ENCODE measurements around the gene ZNF667.

The ZNF667 gene

DNA sequence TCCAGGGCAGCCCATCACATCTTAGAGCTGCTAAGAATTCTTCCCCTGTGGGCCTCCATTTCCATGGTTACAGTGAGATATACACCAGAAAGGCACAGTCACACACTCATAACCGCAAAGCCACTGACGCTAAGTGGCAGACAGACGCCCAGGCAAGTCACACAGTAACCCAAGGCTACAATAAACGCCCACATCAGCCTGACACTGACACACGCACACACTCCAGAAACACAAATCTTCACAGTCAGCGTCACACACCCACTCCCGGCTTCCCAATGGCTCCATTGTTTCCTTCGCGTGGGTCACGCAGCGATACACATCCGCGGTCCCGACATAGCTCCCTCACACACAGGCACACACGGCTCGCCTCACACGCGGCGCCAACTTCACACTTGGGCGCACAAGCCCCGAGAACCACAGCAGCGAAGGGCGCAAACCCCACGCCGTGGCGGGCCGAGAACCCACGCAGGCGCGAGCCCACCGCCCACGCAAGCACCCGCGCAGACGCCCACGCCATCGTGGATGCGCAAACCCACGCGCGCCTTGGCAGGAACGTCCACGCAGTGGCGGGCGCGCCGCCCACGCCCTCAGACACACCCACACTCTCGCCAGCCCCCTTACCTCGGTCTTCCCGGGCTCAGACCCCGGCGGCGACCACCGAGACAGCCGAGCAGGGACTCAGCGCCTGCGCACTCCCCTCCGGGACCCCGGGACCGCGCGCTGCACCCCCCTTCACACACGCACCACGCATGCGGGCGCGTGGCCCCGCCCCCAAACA is at the start of gene ZNF667:
Gene ZNF667 (minus strand): TSS at position 695 of the 778 bp plus-strand sequence. CDS start 14,975 bp downstream, outside the sequence.
- DNase-seq (ENCODE audit: low read depth): peak; percentile 53

GRCh38 chr19:56525214-56525860 is 48.2 kb upstream of the ZNF667 start:
- DNase-seq (ENCODE audit: low read depth): no peak

DNA sequence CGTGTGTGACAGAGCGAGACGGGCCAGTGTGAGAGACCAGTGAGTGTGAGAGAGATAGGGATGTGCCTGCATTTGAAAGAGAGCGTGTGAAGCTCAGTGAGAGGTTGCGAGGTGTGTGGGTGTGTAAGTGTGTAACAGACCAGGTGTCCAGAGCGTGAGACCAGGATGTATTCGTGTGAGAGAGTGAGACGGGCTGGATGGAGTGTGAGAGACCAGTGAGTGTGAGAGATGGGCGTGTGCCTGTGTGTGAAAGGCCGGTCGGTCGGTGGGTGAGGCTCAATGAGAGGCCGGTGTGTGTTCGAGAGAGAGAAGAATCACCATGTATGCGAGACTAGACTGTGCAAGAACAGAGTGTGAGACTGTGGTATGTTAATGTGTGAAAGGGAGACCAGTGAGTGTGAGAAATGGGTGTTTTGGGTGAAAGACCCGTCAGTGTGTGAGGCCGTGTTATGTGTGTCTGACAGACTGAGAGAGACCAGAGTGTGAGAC is 31.2 kb upstream of the ZNF667 start:
- no peak for DNase-seq (ENCODE audit: low read depth)

DNA sequence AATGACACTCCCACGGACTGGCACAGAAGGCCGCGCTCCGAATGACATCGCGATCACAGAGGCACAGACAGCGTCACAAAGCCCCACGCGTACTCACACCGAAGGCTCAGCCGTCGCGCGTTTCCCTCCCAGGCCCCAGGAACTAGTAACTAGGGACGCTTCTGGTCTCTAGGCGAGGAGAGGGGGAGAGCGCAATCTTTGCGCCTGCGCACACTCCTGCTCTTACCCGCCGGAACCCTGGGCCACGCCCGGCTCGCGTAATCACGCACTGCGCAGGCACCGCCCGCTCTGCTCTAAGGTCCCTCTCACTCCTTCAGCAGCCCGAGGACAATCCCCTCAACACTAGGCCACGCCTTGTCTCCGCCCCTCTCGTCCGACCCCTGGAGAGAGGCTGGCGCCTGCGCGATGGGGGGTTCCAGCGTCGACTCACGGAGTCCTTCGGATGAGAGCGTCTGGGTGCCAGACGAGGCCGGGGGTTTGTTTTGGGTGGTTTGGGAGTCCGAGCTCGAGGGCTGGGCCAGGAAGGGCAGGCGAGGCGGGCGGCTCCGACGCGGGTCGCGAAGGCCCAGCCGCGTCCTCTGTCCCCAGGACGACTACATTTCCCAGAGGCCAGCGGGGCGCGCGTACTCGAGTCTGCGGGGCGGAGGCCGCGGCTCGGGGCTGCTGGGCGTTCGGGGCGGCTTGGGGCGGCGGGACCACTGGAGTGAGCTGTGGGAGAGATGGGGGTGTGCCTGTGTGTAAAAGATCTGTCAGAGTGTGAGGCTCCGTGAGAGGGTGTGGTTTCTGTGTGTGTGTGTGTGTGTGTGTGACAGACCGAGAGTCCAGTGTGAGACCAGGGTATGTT is 30.5 kb upstream of the ZNF667 start, which contains the start of gene ZNF471:
Gene ZNF471 (plus strand): TSS at position 410 of the 844 bp plus-strand sequence. CDS start 3,717 bp downstream, outside the sequence.
- DNase-seq (ENCODE audit: low read depth): peak; percentile 97

DNA sequence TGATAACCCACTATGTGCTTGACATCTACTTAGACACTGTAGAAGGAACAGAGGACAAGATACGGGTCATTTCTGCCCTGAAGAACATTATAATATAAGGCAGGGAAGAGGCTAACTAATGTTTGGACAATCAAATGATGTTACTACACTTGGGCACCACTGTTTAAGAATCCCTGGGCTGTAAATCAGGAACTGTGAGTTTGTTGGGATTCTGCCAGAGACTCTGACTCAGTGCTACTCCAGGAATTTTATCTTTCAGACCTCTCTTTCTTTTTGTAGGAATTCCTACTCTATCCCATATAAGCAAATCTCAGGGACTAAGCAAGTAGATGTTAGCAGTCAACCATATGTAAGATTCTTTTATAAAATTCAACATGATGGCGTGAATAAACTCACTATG is 27.4 kb upstream of the ZNF667 start:
- DNase-seq (ENCODE audit: low read depth): no peak

DNA sequence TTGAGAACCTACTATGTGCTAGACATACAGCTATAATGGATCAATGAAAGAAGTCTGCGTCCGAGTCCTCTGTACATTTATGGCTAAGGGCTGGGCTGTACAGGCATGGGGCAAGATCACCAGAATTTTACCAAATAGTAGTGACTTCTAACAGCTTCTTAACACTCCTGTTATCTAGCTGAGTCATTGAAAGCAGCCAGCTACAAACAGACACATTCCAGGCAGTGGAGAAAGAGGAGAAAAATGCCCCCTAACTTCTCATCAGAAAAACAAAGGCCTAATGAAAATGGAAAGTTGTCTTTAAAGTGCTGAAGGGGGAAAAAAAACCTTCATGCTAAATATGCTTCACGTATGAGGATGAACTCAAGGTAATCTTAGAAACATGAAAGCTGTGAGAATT is 14.3 kb upstream of the ZNF667 start:
- DNase-seq (ENCODE audit: low read depth): no peak

DNA sequence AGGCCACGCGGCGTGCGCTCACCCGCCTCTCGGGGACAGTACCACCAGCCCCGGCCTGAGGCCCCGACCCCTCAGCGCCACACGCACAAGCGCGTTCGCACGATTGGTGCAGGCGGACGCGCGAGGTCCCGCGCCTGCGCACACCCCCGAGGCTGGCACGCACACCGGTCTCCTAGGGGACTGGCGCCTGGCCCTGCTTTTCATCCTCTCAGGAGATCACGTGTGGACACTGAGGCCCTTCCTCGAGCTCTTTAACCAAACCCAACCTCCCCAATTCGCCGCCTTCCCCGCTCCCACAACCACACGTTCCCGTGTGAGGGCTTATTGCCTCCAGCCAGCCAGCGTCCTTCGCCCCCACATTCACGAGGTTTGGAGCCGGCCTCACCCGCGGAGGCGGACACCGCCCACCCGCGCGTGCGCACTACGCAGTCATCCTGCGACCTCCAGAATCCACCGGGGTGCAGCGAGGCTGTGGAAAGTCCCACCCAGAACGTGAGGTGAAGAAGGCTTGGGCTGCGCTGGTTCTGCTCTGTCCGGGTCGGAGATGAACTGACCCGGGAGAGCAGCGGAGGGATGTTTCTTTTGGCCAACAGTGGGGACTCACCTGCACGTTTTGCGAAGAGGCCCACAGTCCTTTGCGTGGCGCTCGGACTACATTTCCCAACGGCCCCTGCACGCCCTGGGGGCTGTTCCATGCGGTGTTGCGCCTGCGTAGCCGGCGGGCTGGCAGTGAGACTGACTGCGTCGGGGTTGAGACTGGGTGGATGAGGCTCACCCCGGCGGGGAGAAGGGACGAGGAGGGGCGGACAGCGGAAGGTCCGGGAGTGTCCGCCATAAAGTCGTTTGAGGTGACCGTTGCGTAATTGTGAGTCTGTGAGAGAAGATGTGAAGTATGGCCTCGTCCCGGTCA is 539 bp upstream of the ZNF667 start:
- peak; percentile 88 for DNase-seq (ENCODE audit: low read depth)

DNA sequence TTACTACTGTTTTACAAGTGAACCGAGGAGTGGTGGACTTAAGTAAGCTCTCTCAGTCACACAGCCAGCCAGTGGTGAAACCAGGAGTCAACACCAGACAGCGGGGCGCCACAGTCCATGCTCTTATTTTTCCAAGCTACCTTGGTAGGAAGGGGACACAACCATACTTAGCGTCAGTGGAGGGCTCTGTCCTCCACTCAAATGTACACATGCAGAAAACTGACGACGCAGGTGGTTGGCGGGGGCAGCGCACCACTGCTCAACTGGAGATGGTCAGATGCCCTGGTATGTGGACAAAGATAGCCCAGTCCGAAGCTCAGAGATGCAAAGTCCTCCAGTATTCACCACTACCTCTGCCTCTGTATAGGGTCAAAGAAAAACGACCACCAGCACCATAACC is 1.1 kb downstream of the ZNF667 start:
- no peak for DNase-seq (ENCODE audit: low read depth)

DNA sequence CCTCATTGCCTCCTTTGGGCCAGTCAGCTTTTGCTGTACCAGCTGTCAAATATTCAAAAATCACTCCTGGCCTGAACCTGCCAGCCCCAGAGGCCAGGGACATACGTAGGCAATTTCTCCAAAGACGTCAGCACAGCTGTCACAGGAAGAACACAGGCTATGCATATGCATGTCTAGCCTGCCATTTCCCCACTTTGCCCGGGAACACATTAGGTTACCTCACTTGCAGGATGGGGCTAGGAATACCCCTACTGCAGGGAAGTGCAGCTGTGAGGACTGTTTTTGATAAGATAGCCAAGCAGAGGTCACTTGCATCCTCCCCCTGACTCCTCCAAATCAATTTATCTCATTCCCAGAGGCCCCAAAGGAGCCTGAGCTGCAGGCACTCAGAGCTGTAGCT is 2.8 kb downstream of the ZNF667 start:
- no peak for DNase-seq (ENCODE audit: low read depth)

GRCh38 chr19:56441206-56441792 is 35.8 kb downstream of the ZNF667 start:
- DNase-seq (ENCODE audit: low read depth): no peak

DNA sequence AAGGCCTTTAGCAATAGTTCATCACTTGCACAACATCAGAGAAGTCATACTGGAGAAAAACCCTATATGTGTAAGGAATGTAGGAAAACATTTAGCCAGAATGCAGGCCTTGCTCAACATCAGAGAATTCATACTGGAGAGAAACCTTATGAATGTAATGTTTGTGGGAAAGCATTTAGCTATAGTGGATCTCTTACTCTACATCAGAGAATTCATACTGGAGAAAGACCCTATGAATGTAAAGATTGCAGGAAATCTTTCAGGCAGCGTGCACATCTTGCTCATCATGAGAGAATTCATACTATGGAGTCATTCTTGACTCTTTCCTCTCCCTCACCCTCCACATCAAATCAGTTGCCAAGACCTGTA is 53.2 kb downstream of the ZNF667 start:
- DNase-seq (ENCODE audit: low read depth): no peak

DNA sequence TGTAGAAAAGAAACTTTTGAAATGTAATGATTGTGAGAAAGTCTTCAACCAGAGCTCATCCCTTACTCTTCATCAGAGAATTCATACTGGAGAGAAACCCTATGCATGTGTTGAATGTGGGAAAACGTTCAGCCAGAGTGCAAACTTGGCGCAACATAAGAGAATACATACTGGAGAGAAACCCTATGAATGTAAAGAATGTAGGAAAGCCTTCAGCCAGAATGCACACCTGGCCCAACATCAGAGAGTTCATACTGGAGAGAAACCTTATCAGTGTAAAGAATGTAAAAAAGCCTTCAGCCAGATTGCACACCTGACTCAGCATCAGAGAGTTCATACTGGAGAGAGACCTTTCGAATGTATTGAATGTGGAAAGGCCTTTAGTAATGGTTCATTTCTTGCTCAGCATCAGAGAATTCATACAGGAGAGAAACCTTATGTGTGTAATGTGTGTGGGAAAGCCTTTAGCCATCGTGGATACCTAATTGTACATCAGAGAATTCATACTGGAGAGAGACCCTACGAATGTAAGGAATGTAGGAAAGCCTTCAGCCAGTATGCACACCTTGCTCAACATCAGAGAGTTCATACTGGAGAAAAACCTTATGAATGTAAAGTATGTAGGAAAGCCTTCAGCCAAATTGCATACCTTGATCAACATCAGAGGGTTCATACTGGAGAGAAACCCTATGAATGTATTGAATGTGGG is 53.7 kb downstream of the ZNF667 start:
- no peak for DNase-seq (ENCODE audit: low read depth)

DNA sequence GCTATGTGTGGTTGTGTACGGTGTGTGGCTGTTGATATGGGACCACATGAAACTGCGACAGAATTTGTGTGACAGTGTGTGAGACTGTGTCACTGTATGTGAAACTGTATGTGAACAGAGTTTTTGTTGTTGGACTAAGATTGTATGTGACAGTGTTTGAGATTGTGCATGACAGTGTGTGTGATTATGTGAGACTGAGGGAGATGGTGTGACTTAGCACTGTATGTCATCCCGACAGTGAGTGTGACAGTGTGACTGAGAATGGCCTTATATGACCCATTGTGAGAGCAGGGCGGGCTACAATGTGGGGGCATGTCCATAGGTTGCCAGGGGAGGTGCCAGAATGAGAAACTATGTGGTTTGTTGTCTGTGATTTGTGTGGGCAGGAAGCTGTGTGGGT is 72.1 kb downstream of the ZNF667 start:
- no peak for DNase-seq (ENCODE audit: low read depth)

- no peak for DNase-seq (ENCODE audit: low read depth)
These were observed 72.5 kb downstream of the ZNF667 start for GRCh38 chr19:56404705-56405056.

GRCh38 chr19:56403764-56404704 is 73.1 kb downstream of the ZNF667 start, which contains the start of gene ZNF583:
TSS of gene ZNF583 (plus strand) at chr19:56404332. CDS start at chr19:56407115, 2,783 bp downstream.
- DNase-seq (ENCODE audit: low read depth): peak; percentile 97

DNA sequence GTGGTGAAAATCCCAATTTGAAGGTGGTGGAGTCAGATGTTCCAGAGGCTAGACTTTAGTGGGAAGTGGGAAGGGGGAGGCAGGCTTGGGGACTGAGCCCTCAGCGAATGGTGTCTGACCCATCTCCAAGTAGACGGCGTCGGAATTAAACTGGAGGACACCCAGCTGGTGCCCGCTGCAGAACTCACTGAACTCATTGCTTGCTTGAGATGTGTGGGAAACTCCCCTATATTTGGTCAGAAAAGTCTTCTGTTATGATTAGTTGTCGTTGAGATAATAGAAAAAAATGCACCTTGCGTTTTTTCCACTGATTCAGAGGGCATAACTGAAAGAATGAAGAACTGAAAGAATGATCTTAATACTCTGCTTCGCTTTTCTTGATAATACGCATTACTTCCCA is 73.9 kb downstream of the ZNF667 start:
- no peak for DNase-seq (ENCODE audit: low read depth)

GRCh38 chr19:56400485-56400884 is 76.7 kb downstream of the ZNF667 start:
- no peak for DNase-seq (ENCODE audit: low read depth)

DNA sequence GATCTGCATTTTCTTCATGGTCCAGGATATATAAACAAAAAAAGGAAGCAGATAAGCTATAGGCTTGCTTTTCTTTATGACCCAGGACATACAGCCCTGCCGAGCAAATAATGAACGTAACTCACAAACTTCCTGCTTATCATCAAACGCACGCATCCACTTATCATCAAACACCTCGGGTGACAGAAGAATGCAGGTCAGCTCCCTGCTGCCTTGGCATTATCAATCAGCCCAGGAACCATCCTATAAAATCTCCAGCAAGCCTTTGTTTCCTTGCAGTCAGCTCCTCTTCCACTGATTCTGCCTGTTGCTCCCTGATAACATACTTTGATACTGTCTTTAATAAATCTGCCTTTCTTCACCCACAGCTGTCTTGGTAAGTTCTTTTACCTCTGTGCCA is 78.3 kb downstream of the ZNF667 start:
- no peak for DNase-seq (ENCODE audit: low read depth)

Measured in stromal cell of bone marrow (primary cell).